Measurements from ENCODE around the gene KCTD21.

GRCh38 chr11:78158987-78159652, 29.3 kb downstream of the KCTD21 start:
- TF ChIP-seq CTCF (IDR thresholded peaks at IDR 0.05; ENCODE audit: poor library complexity) = no peak
- TF ChIP-seq EZH2 (IDR thresholded peaks at IDR 0.05; ENCODE audit: borderline replicate concordance) = no peak
- TF ChIP-seq EZH2phosphoT487 (IDR thresholded peaks at IDR 0.05; ENCODE audit: low read depth, severe bottlenecking, unreplicated experiment) = no peak

Data from hepatocyte (in vitro differentiated cells).